HepG2 (cell line): Measurements from ENCODE around the gene ERVH48-1. TPM values are rescaled to one million over a fixed set of nuclear protein-coding genes. Genes with fewer than 3 reads are reported as not detected.

Experiments
- ATAC-seq: fragments of 200-7000 bp; cut with Tn5 transposase; 3 replicates; pipeline ENCODE4 v1.9.1; 2020; ENCODE audit warnings: mild to moderate bottlenecking, moderate library complexity
- BruUV-seq: library from RNA; stranded (reverse); fragments of 400-500 nt; replicated peaks from 2 replicates; lab custom pipeline; 2021; lab: Mats Ljungman, UMichigan
- CTCF ChIA-PET: fragments of 300-600 bp; formaldehyde crosslinking; extraction: SDS; loops from one replicate; lab custom pipeline; 2021; ENCODE audit warnings: low total read pairs, inconsistent platforms, low intra/inter-chr PET ratio; lab: Yijun Ruan, JAX
- POLR2A ChIA-PET: fragments of 350-600 bp; sonication (Branson Sonifier 250); formaldehyde crosslinking; loops from one replicate; lab custom pipeline; 2020; ENCODE audit warnings: antibody characterized with exemption, inconsistent platforms; lab: Yijun Ruan, JAX
- DNase-seq: peaks from one replicate; pipeline ENCODE4 v3.0.0-alpha.2; 2015; ENCODE audit warnings: low spot score
- FAIRE-seq: peaks from 3 replicates; lab custom pipeline; 2011; peaks lifted over from hg19 to GRCh38; lab: Jason Lieb, UNC
- H2AFZ ChIP-seq: one replicate; pipeline ENCODE4 v1.6.1; 2011; ENCODE audit warnings: low read length, inconsistent platforms
- H3K27ac ChIP-seq: fragments of 300-600 bp; 3 replicates; pipeline ENCODE4 v1.8.0; 2011; ENCODE audit warnings: mixed run types, mild to moderate bottlenecking, mixed read lengths, low read length, inconsistent platforms; ENCODE audit not compliant: insufficient read depth; ENCODE audit errors: extremely low read length
- H3K27me3 ChIP-seq, 2 experiments: fragments of 200-600 bp in 1 of 2; 2 replicates in 1 of 2; 3 replicates in 1 of 2; pipeline versions ENCODE4 v1.6.0 to v1.8.0; 2011; ENCODE audit warnings: low read length in 2 of 2, mild to moderate bottlenecking in 2 of 2, moderate library complexity in 2 of 2, inconsistent platforms in 1 of 2; ENCODE audit not compliant: insufficient read depth in 2 of 2, control insufficient read depth in 1 of 2
- H3K36me3 ChIP-seq, 2 experiments: fragments of 200-600 bp in 1 of 2; replicated peaks in 1 of 2; 2 replicates in 1 of 2; 3 replicates in 1 of 2; pipeline versions ENCODE4 v1.5.1 to v1.8.0; 2011; ENCODE audit warnings: low read length in 2 of 2, inconsistent platforms in 1 of 2; ENCODE audit not compliant: insufficient read depth in 2 of 2, control insufficient read depth in 1 of 2
- H3K4me1 ChIP-seq: 2 replicates; pipeline ENCODE4 v1.5.1; 2012; ENCODE audit warnings: low read length, inconsistent platforms; ENCODE audit not compliant: insufficient read depth
- H3K4me2 ChIP-seq: 2 replicates; pipeline ENCODE4 v1.6.0; 2011; ENCODE audit warnings: low read depth, low read length, inconsistent platforms
- H3K4me3 ChIP-seq, 3 experiments: fragments of 200-600 bp in 1 of 3; sonication (generic), shearing (Covaris generic) in 1 of 3; replicated peaks in 1 of 3; 2 replicates each; pipeline ENCODE4 v1.5.1; 2011 to 2016; ENCODE audit warnings: low read length in 3 of 3, inconsistent platforms in 2 of 3, low read depth in 2 of 3, mild to moderate bottlenecking in 2 of 3, control low read depth in 1 of 3, mixed read lengths in 1 of 3; ENCODE audit not compliant: insufficient read depth in 1 of 3
- H3K79me2 ChIP-seq: one replicate; pipeline ENCODE4 v1.6.1; 2011; ENCODE audit warnings: low read length, inconsistent platforms; ENCODE audit not compliant: insufficient read depth
- H3K9ac ChIP-seq: 2 replicates; pipeline ENCODE4 v1.6.0; 2011; ENCODE audit warnings: mild to moderate bottlenecking, low read depth, low read length, inconsistent platforms; ENCODE audit not compliant: insufficient read depth
- H3K9me3 ChIP-seq: 2 replicates; pipeline ENCODE4 v1.5.1; 2012; ENCODE audit warnings: mild to moderate bottlenecking, low read length
- H4K20me1 ChIP-seq: 2 replicates; pipeline ENCODE4 v1.6.0; 2011; ENCODE audit warnings: inconsistent platforms, mild to moderate bottlenecking, low read length, moderate library complexity; ENCODE audit not compliant: insufficient read depth
- CHD4 ChIP-seq: fragments of 200-600 bp; sonication (generic); IDR thresholded peaks from 2 replicates; pipeline ENCODE4 v1.7.0; 2017; ENCODE audit warnings: mild to moderate bottlenecking, low read length, borderline replicate concordance
- EZH2 ChIP-seq: conservative IDR thresholded peaks from 2 replicates; pipeline ENCODE4 v1.6.1; 2012; ENCODE audit warnings: mild to moderate bottlenecking, low read depth, low read length, moderate library complexity
- HOXA3 ChIP-seq: sonication (generic); formaldehyde crosslinking; IDR thresholded peaks from 2 replicates; pipeline ENCODE4 v1.5.0; 2020; ENCODE audit warnings: missing genetic modification reagents
- KLF11 ChIP-seq: IDR thresholded peaks from 2 replicates; pipeline ENCODE4 v1.6.1; 2016; ENCODE audit warnings: missing compliant biosample characterization
- PAWR ChIP-seq: sonication (generic); formaldehyde crosslinking; IDR thresholded peaks from 2 replicates; pipeline ENCODE4 v1.4.0; 2020; ENCODE audit warnings: missing genetic modification reagents, mild to moderate bottlenecking, borderline replicate concordance
- PITX1 ChIP-seq: sonication (generic); formaldehyde crosslinking; IDR thresholded peaks from 2 replicates; pipeline ENCODE4 v1.5.1; 2020; ENCODE audit warnings: mild to moderate bottlenecking, missing genetic modification reagents
- SSRP1 ChIP-seq: IDR thresholded peaks from 2 replicates; pipeline ENCODE4 v1.6.1; 2016; ENCODE audit warnings: control low read depth
- ZC3H13 ChIP-seq: sonication (generic); formaldehyde crosslinking; IDR thresholded peaks from 2 replicates; pipeline ENCODE4 v1.8.1; 2023; ENCODE audit warnings: mild to moderate bottlenecking, missing genetic modification reagents, moderate library complexity
- ZNF567 ChIP-seq: sonication (generic); formaldehyde crosslinking; IDR thresholded peaks from 2 replicates; pipeline ENCODE4 v1.8.1; 2023; ENCODE audit warnings: mild to moderate bottlenecking, missing genetic modification reagents, borderline replicate concordance
- ZNF839 ChIP-seq: sonication (generic); formaldehyde crosslinking; IDR thresholded peaks from 2 replicates; pipeline ENCODE4 v1.4.0; 2020; ENCODE audit warnings: missing genetic modification reagents, mild to moderate bottlenecking, borderline replicate concordance
- WGBS: methylation state at CpG from one replicate; pipeline ENCODE4 v1.1.6; 2017; ENCODE audit warnings: low lambda C conversion rate; 5-methylcytosine and 5-hydroxymethylcytosine counted together
- in situ Hi-C: cut with HindIII; loops from 2 replicates; pipeline ENCODE4 v1.10.0; 2017; ENCODE audit warnings: low pct_unique_long_range_greater_than_20kb; ENCODE audit not compliant: extremely low pct_ligation_motif_present
- intact Hi-C: fragments of 100-400 bp; cut with micrococcal nuclease; formaldehyde crosslinking; loops from one replicate; pipeline ENCODE4 v1.10.0; 2022; ENCODE audit not compliant: unreplicated experiment
- polyA plus RNA-seq, 8 experiments: library from polyadenylated mRNA; depleted of rRNA in 3 of 8; stranded (reverse) in 7 of 8; unstranded in 1 of 8; fragments of >200 nt; fragmentation: Illumina TruSeq in 4 of 8; extraction: Trizol in 4 of 8; gene quantifications; 2 replicates each; pipeline versions ENCODE4 v1.2.1 to v1.2.3, GENCODE V29; 2011 to 2016; ENCODE audit warnings: low read depth in 4 of 8, missing spikeins in 1 of 8, mixed read lengths in 1 of 8; ENCODE audit not compliant: insufficient read depth in 1 of 8
- total RNA-seq, 5 experiments: library from RNA; depleted of rRNA; stranded (reverse); fragments of >200 nt; fragmentation: Illumina TruSeq; extraction: Trizol; gene quantifications; 2 replicates each; pipeline ENCODE4 v1.2.3, GENCODE V29; 2016; ENCODE audit warnings: low read depth in 1 of 5
- TF ChIP-seq, protein P1 (sequence below): sonication (generic); formaldehyde crosslinking; IDR thresholded peaks from 2 replicates; pipeline ENCODE4 v1.4.0; 2020; ENCODE audit warnings: missing genetic modification reagents
- TF ChIP-seq, protein P2 (sequence below): sonication (generic); formaldehyde crosslinking; IDR thresholded peaks from 2 replicates; pipeline ENCODE4 v1.5.1; 2020; ENCODE audit warnings: mild to moderate bottlenecking, missing genetic modification reagents, moderate library complexity
- TF ChIP-seq, protein P3 (sequence below): sonication (generic); formaldehyde crosslinking; IDR thresholded peaks from 2 replicates; pipeline ENCODE4 v1.4.0; 2020; ENCODE audit warnings: mild to moderate bottlenecking, missing genetic modification reagents

The ERVH48-1 gene
- total and polyA plus RNA-seq, 2 of the 13 experiments (the other 11 are each of a cell fraction or from before 2014, with no cell fraction given), result 1.8 TPM; not detected in 1

DNA sequence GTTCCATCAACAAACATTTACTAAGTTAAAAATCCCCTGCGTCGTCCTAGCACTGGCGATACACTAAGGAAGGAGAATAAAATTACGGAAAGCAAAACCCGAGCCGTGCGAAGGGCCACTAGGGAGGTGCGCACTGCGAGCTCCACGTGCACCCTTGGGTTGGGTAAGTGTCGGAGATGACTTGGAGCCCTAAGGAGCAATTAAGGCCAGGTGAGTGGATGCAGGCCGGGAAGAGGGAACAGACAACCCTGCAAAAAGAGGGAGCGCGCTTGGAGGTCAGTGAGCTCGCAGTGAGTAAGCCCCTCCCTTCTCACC is 46.8 kb downstream of the ERVH48-1 start:
- DNase-seq (no peak), ATAC-seq (peak; percentile 36), FAIRE-seq (no peak)
- H3K4me2 ChIP-seq, result peak overlapping the region; percentile 89
- peak overlapping the region; percentile 60 to 93 (median 87); a peak in 5 of 6 replicates for H3K4me3 ChIP-seq
- peaks cover 5 to 15% of the 10 kb centered on the region in 2 experiments; a peak in 4 of 5 replicates for H3K36me3 ChIP-seq
- peak overlapping the region; percentile 97 for H3K9ac ChIP-seq
- H3K27ac ChIP-seq, result peak overlapping the region; percentile 89
- 1% methylated on average over 15 of the region's 15 CpGs for WGBS
- no peaks in the 10 kb centered on the region for H3K9me3 ChIP-seq
- H3K27me3 ChIP-seq, result no peaks in the 10 kb centered on the region; a peak in 1 of 5 replicates
- ChIA-PET POLR2A (interaction anchor here (0.6 to 1.5 kb wide), 6 partner anchors 9 to 224 kb away, joined by 3 to 26 read pairs (median 4); partner anchors contain the start of gene NDUFV3), CTCF (no interaction called here)
- no peak overlapping the region for H2AFZ ChIP-seq
- peaks cover 26% of the 10 kb centered on the region for H3K4me1 ChIP-seq
- no peaks in the 10 kb centered on the region for H4K20me1 ChIP-seq
- no TSS peak for BruUV-seq
- H3K79me2 ChIP-seq, result peaks cover 30% of the 10 kb centered on the region
- intact Hi-C loops, result no loop called here
- in situ Hi-C loops, result no loop called here
- TF ChIP-seq KLF11, result no peak
- TF ChIP-seq, protein P1, sequence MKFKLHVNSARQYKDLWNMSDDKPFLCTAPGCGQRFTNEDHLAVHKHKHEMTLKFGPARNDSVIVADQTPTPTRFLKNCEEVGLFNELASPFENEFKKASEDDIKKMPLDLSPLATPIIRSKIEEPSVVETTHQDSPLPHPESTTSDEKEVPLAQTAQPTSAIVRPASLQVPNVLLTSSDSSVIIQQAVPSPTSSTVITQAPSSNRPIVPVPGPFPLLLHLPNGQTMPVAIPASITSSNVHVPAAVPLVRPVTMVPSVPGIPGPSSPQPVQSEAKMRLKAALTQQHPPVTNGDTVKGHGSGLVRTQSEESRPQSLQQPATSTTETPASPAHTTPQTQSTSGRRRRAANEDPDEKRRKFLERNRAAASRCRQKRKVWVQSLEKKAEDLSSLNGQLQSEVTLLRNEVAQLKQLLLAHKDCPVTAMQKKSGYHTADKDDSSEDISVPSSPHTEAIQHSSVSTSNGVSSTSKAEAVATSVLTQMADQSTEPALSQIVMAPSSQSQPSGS, result no peak
- 0 out of 2 replicates have a peak, but pooled peaks have one; percentile 5 for TF ChIP-seq HOXA3 (CRISPR knock-in tag)
- TF ChIP-seq, protein P2, sequence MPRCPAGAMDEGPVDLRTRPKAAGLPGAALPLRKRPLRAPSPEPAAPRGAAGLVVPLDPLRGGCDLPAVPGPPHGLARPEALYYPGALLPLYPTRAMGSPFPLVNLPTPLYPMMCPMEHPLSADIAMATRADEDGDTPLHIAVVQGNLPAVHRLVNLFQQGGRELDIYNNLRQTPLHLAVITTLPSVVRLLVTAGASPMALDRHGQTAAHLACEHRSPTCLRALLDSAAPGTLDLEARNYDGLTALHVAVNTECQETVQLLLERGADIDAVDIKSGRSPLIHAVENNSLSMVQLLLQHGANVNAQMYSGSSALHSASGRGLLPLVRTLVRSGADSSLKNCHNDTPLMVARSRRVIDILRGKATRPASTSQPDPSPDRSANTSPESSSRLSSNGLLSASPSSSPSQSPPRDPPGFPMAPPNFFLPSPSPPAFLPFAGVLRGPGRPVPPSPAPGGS, result no peak
- TF ChIP-seq PITX1 (CRISPR knock-in tag), result no peak
- no peak for TF ChIP-seq CHD4
- TF ChIP-seq ZC3H13 (CRISPR knock-in tag), result no peak
- no peak for TF ChIP-seq PAWR (CRISPR knock-in tag)
- TF ChIP-seq, protein P3, sequence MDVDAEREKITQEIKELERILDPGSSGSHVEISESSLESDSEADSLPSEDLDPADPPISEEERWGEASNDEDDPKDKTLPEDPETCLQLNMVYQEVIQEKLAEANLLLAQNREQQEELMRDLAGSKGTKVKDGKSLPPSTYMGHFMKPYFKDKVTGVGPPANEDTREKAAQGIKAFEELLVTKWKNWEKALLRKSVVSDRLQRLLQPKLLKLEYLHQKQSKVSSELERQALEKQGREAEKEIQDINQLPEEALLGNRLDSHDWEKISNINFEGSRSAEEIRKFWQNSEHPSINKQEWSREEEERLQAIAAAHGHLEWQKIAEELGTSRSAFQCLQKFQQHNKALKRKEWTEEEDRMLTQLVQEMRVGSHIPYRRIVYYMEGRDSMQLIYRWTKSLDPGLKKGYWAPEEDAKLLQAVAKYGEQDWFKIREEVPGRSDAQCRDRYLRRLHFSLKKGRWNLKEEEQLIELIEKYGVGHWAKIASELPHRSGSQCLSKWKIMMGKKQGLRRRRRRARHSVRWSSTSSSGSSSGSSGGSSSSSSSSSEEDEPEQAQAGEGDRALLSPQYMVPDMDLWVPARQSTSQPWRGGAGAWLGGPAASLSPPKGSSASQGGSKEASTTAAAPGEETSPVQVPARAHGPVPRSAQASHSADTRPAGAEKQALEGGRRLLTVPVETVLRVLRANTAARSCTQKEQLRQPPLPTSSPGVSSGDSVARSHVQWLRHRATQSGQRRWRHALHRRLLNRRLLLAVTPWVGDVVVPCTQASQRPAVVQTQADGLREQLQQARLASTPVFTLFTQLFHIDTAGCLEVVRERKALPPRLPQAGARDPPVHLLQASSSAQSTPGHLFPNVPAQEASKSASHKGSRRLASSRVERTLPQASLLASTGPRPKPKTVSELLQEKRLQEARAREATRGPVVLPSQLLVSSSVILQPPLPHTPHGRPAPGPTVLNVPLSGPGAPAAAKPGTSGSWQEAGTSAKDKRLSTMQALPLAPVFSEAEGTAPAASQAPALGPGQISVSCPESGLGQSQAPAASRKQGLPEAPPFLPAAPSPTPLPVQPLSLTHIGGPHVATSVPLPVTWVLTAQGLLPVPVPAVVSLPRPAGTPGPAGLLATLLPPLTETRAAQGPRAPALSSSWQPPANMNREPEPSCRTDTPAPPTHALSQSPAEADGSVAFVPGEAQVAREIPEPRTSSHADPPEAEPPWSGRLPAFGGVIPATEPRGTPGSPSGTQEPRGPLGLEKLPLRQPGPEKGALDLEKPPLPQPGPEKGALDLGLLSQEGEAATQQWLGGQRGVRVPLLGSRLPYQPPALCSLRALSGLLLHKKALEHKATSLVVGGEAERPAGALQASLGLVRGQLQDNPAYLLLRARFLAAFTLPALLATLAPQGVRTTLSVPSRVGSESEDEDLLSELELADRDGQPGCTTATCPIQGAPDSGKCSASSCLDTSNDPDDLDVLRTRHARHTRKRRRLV, result no peak
- no peak for TF ChIP-seq EZH2
- TF ChIP-seq SSRP1 (CRISPR knock-in tag), result no peak
- no peak for TF ChIP-seq ZNF567
- TF ChIP-seq ZNF839, result no peak
